HepG2 (cell line): Measurements from ENCODE around the gene MYO3B. TPM values are rescaled to one million over a fixed set of nuclear protein-coding genes. Genes with fewer than 3 reads are reported as not detected.

Experiments used
- ATAC-seq: fragments of 200-7000 bp; cut with Tn5 transposase; 3 replicates; pipeline ENCODE4 v1.9.1; 2020; ENCODE audit warnings: mild to moderate bottlenecking, moderate library complexity
- BruUV-seq: library from RNA; stranded (reverse); fragments of 400-500 nt; replicated peaks from 2 replicates; lab custom pipeline; 2021; lab: Mats Ljungman, UMichigan
- CTCF ChIA-PET: fragments of 300-600 bp; formaldehyde crosslinking; extraction: SDS; loops from one replicate; lab custom pipeline; 2021; ENCODE audit warnings: low total read pairs, inconsistent platforms, low intra/inter-chr PET ratio; lab: Yijun Ruan, JAX
- POLR2A ChIA-PET: fragments of 350-600 bp; sonication (Branson Sonifier 250); formaldehyde crosslinking; loops from one replicate; lab custom pipeline; 2020; ENCODE audit warnings: antibody characterized with exemption, inconsistent platforms; lab: Yijun Ruan, JAX
- DNase-seq: peaks from one replicate; pipeline ENCODE4 v3.0.0-alpha.2; 2015; ENCODE audit warnings: low spot score
- FAIRE-seq: peaks from 3 replicates; lab custom pipeline; 2011; peaks lifted over from hg19 to GRCh38; lab: Jason Lieb, UNC
- H2AFZ ChIP-seq: one replicate; pipeline ENCODE4 v1.6.1; 2011; ENCODE audit warnings: low read length, inconsistent platforms
- H3K27ac ChIP-seq: fragments of 300-600 bp; 3 replicates; pipeline ENCODE4 v1.8.0; 2011; ENCODE audit warnings: mixed run types, mild to moderate bottlenecking, mixed read lengths, low read length, inconsistent platforms; ENCODE audit not compliant: insufficient read depth; ENCODE audit errors: extremely low read length
- H3K27me3 ChIP-seq, 2 experiments: fragments of 200-600 bp in 1 of 2; 2 replicates in 1 of 2; 3 replicates in 1 of 2; pipeline versions ENCODE4 v1.6.0 to v1.8.0; 2011; ENCODE audit warnings: low read length in 2 of 2, mild to moderate bottlenecking in 2 of 2, moderate library complexity in 2 of 2, inconsistent platforms in 1 of 2; ENCODE audit not compliant: insufficient read depth in 2 of 2, control insufficient read depth in 1 of 2
- H3K36me3 ChIP-seq, 2 experiments: fragments of 200-600 bp in 1 of 2; replicated peaks in 1 of 2; 2 replicates in 1 of 2; 3 replicates in 1 of 2; pipeline versions ENCODE4 v1.5.1 to v1.8.0; 2011; ENCODE audit warnings: low read length in 2 of 2, inconsistent platforms in 1 of 2; ENCODE audit not compliant: insufficient read depth in 2 of 2, control insufficient read depth in 1 of 2
- H3K4me1 ChIP-seq: 2 replicates; pipeline ENCODE4 v1.5.1; 2012; ENCODE audit warnings: low read length, inconsistent platforms; ENCODE audit not compliant: insufficient read depth
- H3K4me2 ChIP-seq: 2 replicates; pipeline ENCODE4 v1.6.0; 2011; ENCODE audit warnings: low read depth, low read length, inconsistent platforms
- H3K4me3 ChIP-seq, 3 experiments: fragments of 200-600 bp in 1 of 3; sonication (generic), shearing (Covaris generic) in 1 of 3; replicated peaks in 1 of 3; 2 replicates each; pipeline ENCODE4 v1.5.1; 2011 to 2016; ENCODE audit warnings: low read length in 3 of 3, inconsistent platforms in 2 of 3, low read depth in 2 of 3, mild to moderate bottlenecking in 2 of 3, control low read depth in 1 of 3, mixed read lengths in 1 of 3; ENCODE audit not compliant: insufficient read depth in 1 of 3
- H3K79me2 ChIP-seq: one replicate; pipeline ENCODE4 v1.6.1; 2011; ENCODE audit warnings: low read length, inconsistent platforms; ENCODE audit not compliant: insufficient read depth
- H3K9ac ChIP-seq: 2 replicates; pipeline ENCODE4 v1.6.0; 2011; ENCODE audit warnings: mild to moderate bottlenecking, low read depth, low read length, inconsistent platforms; ENCODE audit not compliant: insufficient read depth
- H3K9me3 ChIP-seq: 2 replicates; pipeline ENCODE4 v1.5.1; 2012; ENCODE audit warnings: mild to moderate bottlenecking, low read length
- H4K20me1 ChIP-seq: 2 replicates; pipeline ENCODE4 v1.6.0; 2011; ENCODE audit warnings: inconsistent platforms, mild to moderate bottlenecking, low read length, moderate library complexity; ENCODE audit not compliant: insufficient read depth
- ATF1 ChIP-seq: IDR thresholded peaks from 2 replicates; pipeline ENCODE4 v1.6.1; 2016; ENCODE audit warnings: mild to moderate bottlenecking, control low read depth
- CHD2 ChIP-seq: IDR thresholded peaks from 2 replicates; pipeline ENCODE4 v1.6.1; 2011; ENCODE audit warnings: low read depth, low read length, improper control_type of control experiment
- FOSL1 ChIP-seq: sonication (generic); formaldehyde crosslinking; IDR thresholded peaks from 2 replicates; pipeline ENCODE4 v1.9.0; 2021; ENCODE audit warnings: missing genetic modification reagents, borderline replicate concordance
- FOSL2 ChIP-seq: sonication (generic); formaldehyde crosslinking; IDR thresholded peaks from 2 replicates; pipeline ENCODE4 v1.4.0; 2020; ENCODE audit warnings: missing genetic modification reagents
- GATAD2A ChIP-seq: IDR thresholded peaks from 2 replicates; pipeline ENCODE4 v1.6.1; 2016
- IKZF1 ChIP-seq: fragments of 450-650 bp; IDR thresholded peaks from 2 replicates; pipeline ENCODE4 v1.7.1; 2016
- KDM5A ChIP-seq: fragments of 200-600 bp; sonication (generic); IDR thresholded peaks from 2 replicates; pipeline ENCODE4 v1.7.0; 2018; ENCODE audit warnings: antibody characterized with exemption, mild to moderate bottlenecking, low read length, borderline replicate concordance
- MATR3 ChIP-seq: sonication (generic); formaldehyde crosslinking; IDR thresholded peaks from 2 replicates; pipeline ENCODE4 v1.4.0; 2020; ENCODE audit warnings: missing genetic modification reagents
- RARA ChIP-seq: IDR thresholded peaks from 2 replicates; pipeline ENCODE4 v1.6.1; 2016; ENCODE audit warnings: missing genetic modification reagents, missing compliant biosample characterization
- SOX13 ChIP-seq, 3 experiments: fragments of 450-650 bp in 1 of 3; sonication (generic) in 1 of 3; formaldehyde crosslinking in 1 of 3; IDR thresholded peaks in 2 of 3; conservative IDR thresholded peaks in 1 of 3; 2 replicates each; pipeline versions ENCODE4 v1.5.0 to v1.6.1; 2016 to 2020; ENCODE audit warnings: antibody characterized with exemption in 1 of 3, mild to moderate bottlenecking in 1 of 3, missing compliant biosample characterization in 1 of 3, missing genetic modification reagents in 1 of 3, moderate library complexity in 1 of 3
- ZNF101 ChIP-seq: sonication (generic); formaldehyde crosslinking; IDR thresholded peaks from 2 replicates; pipeline ENCODE4 v1.4.0; 2020; ENCODE audit warnings: mild to moderate bottlenecking, low read depth, missing genetic modification reagents, borderline replicate concordance
- WGBS: methylation state at CpG from one replicate; pipeline ENCODE4 v1.1.6; 2017; ENCODE audit warnings: low lambda C conversion rate; 5-methylcytosine and 5-hydroxymethylcytosine counted together
- in situ Hi-C: cut with HindIII; loops from 2 replicates; pipeline ENCODE4 v1.10.0; 2017; ENCODE audit warnings: low pct_unique_long_range_greater_than_20kb; ENCODE audit not compliant: extremely low pct_ligation_motif_present
- intact Hi-C: fragments of 100-400 bp; cut with micrococcal nuclease; formaldehyde crosslinking; loops from one replicate; pipeline ENCODE4 v1.10.0; 2022; ENCODE audit not compliant: unreplicated experiment
- polyA plus RNA-seq, 8 experiments: library from polyadenylated mRNA; depleted of rRNA in 3 of 8; stranded (reverse) in 7 of 8; unstranded in 1 of 8; fragments of >200 nt; fragmentation: Illumina TruSeq in 4 of 8; extraction: Trizol in 4 of 8; gene quantifications; 2 replicates each; pipeline versions ENCODE4 v1.2.1 to v1.2.3, GENCODE V29; 2011 to 2016; ENCODE audit warnings: low read depth in 4 of 8, missing spikeins in 1 of 8, mixed read lengths in 1 of 8; ENCODE audit not compliant: insufficient read depth in 1 of 8
- total RNA-seq, 5 experiments: library from RNA; depleted of rRNA; stranded (reverse); fragments of >200 nt; fragmentation: Illumina TruSeq; extraction: Trizol; gene quantifications; 2 replicates each; pipeline ENCODE4 v1.2.3, GENCODE V29; 2016; ENCODE audit warnings: low read depth in 1 of 5
- TF ChIP-seq, protein P1 (sequence below): sonication (generic); formaldehyde crosslinking; IDR thresholded peaks from 2 replicates; pipeline ENCODE4 v1.5.0; 2020; ENCODE audit warnings: mild to moderate bottlenecking, missing genetic modification reagents, moderate library complexity
- TF ChIP-seq, protein P2 (sequence below): sonication (generic); formaldehyde crosslinking; IDR thresholded peaks from 2 replicates; pipeline ENCODE4 v1.8.0; 2022; ENCODE audit warnings: mild to moderate bottlenecking, missing genetic modification reagents, moderate library complexity
- TF ChIP-seq, protein P3 (sequence below): sonication (generic); formaldehyde crosslinking; IDR thresholded peaks from 2 replicates; pipeline ENCODE4 v1.8.1; 2022; ENCODE audit warnings: low read depth, mild to moderate bottlenecking, missing genetic modification reagents
- TF ChIP-seq, protein P4 (sequence below): sonication (generic); formaldehyde crosslinking; conservative IDR thresholded peaks from 2 replicates; pipeline ENCODE4 v1.8.0; 2022; ENCODE audit warnings: mild to moderate bottlenecking, moderate library complexity, missing genetic modification reagents

The MYO3B gene
- total and polyA plus RNA-seq, 2 of the 13 experiments (the other 11 are each of a cell fraction or from before 2014, with no cell fraction given), result 0.01 TPM; not detected in 1

DNA sequence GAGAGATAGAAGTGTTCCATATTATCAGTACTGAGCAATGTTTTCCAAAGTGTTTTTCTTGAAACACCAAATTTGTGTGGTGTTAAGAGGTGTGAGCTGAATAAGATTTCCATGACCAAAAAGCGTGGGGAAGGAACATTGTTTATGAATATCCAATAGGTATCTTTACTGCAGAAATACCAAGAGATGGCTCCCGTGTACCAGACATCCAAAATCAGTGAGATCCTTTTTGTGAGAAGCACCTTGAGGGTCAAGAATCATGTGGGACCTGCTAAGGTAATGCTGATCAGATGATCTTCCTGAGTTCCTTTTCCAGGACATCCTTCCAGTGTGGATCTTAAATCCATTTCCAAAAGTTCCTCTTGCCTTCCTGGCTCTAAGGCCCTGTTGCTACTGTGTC is 246.0 kb downstream of the MYO3B start (continued):
- TF ChIP-seq, protein P1, sequence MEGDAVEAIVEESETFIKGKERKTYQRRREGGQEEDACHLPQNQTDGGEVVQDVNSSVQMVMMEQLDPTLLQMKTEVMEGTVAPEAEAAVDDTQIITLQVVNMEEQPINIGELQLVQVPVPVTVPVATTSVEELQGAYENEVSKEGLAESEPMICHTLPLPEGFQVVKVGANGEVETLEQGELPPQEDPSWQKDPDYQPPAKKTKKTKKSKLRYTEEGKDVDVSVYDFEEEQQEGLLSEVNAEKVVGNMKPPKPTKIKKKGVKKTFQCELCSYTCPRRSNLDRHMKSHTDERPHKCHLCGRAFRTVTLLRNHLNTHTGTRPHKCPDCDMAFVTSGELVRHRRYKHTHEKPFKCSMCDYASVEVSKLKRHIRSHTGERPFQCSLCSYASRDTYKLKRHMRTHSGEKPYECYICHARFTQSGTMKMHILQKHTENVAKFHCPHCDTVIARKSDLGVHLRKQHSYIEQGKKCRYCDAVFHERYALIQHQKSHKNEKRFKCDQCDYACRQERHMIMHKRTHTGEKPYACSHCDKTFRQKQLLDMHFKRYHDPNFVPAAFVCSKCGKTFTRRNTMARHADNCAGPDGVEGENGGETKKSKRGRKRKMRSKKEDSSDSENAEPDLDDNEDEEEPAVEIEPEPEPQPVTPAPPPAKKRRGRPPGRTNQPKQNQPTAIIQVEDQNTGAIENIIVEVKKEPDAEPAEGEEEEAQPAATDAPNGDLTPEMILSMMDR, result peak; percentile 62
- TF ChIP-seq, protein P2, sequence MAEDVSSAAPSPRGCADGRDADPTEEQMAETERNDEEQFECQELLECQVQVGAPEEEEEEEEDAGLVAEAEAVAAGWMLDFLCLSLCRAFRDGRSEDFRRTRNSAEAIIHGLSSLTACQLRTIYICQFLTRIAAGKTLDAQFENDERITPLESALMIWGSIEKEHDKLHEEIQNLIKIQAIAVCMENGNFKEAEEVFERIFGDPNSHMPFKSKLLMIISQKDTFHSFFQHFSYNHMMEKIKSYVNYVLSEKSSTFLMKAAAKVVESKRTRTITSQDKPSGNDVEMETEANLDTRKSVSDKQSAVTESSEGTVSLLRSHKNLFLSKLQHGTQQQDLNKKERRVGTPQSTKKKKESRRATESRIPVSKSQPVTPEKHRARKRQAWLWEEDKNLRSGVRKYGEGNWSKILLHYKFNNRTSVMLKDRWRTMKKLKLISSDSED (CRISPR knock-in tag), result no peak
- TF ChIP-seq, protein P3, sequence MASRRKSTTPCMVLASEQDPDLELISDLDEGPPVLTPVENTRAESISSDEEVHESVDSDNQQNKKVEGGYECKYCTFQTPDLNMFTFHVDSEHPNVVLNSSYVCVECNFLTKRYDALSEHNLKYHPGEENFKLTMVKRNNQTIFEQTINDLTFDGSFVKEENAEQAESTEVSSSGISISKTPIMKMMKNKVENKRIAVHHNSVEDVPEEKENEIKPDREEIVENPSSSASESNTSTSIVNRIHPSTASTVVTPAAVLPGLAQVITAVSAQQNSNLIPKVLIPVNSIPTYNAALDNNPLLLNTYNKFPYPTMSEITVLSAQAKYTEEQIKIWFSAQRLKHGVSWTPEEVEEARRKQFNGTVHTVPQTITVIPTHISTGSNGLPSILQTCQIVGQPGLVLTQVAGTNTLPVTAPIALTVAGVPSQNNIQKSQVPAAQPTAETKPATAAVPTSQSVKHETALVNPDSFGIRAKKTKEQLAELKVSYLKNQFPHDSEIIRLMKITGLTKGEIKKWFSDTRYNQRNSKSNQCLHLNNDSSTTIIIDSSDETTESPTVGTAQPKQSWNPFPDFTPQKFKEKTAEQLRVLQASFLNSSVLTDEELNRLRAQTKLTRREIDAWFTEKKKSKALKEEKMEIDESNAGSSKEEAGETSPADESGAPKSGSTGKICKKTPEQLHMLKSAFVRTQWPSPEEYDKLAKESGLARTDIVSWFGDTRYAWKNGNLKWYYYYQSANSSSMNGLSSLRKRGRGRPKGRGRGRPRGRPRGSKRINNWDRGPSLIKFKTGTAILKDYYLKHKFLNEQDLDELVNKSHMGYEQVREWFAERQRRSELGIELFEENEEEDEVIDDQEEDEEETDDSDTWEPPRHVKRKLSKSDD (CRISPR knock-in tag), result no peak
- TF ChIP-seq IKZF1, result no peak
- TF ChIP-seq, all 625 proteins: peak for 2

DNA sequence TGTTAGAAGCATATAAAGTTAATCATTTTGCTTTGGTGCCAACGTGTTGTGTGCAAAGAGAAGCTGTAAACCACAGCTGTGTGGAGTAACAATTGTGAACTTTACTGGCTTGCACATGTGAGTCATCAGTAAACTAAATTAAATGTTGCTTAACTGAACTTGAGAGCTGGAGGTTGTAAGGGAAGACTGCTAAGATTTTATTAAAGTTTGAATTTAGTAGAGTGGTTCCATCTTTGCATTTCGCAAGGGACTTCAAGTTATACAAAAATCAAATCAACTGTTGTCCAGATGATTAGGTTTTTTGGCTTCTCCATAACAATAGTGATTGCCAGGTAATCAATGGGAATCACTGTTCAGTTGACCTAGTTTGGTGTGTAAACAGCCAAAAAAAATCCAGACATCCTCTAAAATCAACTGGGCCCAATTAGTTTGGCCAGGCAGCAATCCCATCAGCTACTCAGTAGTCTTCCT is 247.4 kb downstream of the MYO3B start:
- no TSS peak for BruUV-seq
- ChIA-PET CTCF (interaction anchor here (2.4 kb wide), 1 partner anchor 387 kb away, joined by 6 read pairs; no protein-coding TSS in a partner anchor), POLR2A (interaction anchor here (0.9 to 2.7 kb wide), 4 partner anchors 30 to 289 kb away, joined by 3 to 14 read pairs (median 5); no protein-coding TSS in a partner anchor)
- in situ Hi-C loops (no loop called here), intact Hi-C loops (no loop called here)
- H4K20me1 ChIP-seq, result no peaks in the 10 kb centered on the region
- no peaks in the 10 kb centered on the region for H3K36me3 ChIP-seq
- peaks cover 0 to 16% of the 10 kb centered on the region in 2 experiments; a peak in 2 of 5 replicates for H3K27me3 ChIP-seq
- FAIRE-seq (no peak), ATAC-seq (peak; percentile 59), DNase-seq (peak; percentile 25)
- H3K4me1 ChIP-seq, result peaks cover 26% of the 10 kb centered on the region
- no peak overlapping the region for H2AFZ ChIP-seq
- WGBS, result 45% methylated on average over 2 of the region's 2 CpGs
- H3K9ac ChIP-seq, result no peak overlapping the region
- H3K4me2 ChIP-seq, result no peak overlapping the region
- no peaks in the 10 kb centered on the region for H3K9me3 ChIP-seq
- no peaks in the 10 kb centered on the region for H3K79me2 ChIP-seq
- no peak overlapping the region for H3K27ac ChIP-seq
- H3K4me3 ChIP-seq, result no peak overlapping the region
- no peak for TF ChIP-seq ZNF101 (CRISPR knock-in tag)
- no peak for TF ChIP-seq MATR3 (CRISPR knock-in tag)
- TF ChIP-seq GATAD2A (CRISPR knock-in tag), result peak; percentile 52; the same call in 1 of the 2 replicates
- TF ChIP-seq, protein P4, sequence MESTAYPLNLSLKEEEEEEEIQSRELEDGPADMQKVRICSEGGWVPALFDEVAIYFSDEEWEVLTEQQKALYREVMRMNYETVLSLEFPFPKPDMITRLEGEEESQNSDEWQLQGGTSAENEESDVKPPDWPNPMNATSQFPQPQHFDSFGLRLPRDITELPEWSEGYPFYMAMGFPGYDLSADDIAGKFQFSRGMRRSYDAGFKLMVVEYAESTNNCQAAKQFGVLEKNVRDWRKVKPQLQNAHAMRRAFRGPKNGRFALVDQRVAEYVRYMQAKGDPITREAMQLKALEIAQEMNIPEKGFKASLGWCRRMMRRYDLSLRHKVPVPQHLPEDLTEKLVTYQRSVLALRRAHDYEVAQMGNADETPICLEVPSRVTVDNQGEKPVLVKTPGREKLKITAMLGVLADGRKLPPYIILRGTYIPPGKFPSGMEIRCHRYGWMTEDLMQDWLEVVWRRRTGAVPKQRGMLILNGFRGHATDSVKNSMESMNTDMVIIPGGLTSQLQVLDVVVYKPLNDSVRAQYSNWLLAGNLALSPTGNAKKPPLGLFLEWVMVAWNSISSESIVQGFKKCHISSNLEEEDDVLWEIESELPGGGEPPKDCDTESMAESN (CRISPR knock-in tag), result no peak
- TF ChIP-seq ATF1 (CRISPR knock-in tag), result no peak
- TF ChIP-seq RARA, result peak; percentile 47; the same call in 1 of the 2 replicates
- TF ChIP-seq FOSL2 (CRISPR knock-in tag), result peak; percentile 92
- TF ChIP-seq CHD2, result no peak
- TF ChIP-seq KDM5A, result no peak
- TF ChIP-seq FOSL1 (CRISPR knock-in tag), result peak; percentile 48; the same call in 1 of the 2 replicates
- no peak for TF ChIP-seq SOX13 (IDR thresholded peaks at IDR 0.05)
- peak in 1 of 2 experiments; percentile 37; a peak in 1 of 4 replicates for TF ChIP-seq SOX13 (CRISPR knock-in tag; conservative IDR thresholded peaks at IDR 0.05 in 1 of 2, IDR thresholded peaks at IDR 0.05 in 1 of 2)
